ENCODE results near the gene CEMIP.

CEMIP gene

DNA sequence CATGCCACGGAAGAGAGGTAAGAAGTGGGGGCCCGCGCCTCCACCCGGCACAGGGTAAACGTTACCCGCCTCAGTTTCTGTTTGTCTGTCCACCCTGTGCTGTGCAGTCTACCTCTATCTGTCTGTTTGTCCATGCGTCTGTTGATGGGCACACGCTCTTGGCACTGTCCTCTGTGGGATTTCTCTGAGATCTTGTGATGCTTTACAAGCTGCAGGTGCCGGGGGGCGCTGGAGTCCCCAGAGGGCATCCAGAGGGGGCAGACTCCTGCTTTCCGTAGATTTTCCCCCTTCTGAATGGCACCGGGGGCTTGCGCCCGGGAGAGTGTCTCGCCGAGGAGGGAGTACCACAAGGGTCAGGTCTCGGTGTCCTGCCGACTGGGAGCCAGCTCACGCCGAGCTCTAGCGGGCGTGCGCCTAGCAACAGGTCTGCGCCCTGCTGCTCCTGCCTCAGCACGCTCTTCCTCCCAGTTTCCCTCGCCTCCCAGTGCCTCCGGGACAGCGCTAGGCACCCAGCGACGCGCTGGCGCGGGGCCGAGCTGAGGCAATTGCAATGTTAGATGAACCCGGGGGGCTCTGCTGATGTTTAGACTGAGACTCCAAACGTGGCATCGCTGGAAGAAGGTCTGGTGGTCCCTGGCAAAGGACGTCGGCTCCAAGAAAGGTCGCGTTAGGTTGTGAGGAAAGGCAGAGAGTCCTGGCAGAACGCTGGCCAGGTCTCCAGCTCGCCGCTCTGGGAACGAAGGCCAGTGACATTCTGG lies 667 bp downstream of the CEMIP start:
- TF ChIP-seq, protein P1, sequence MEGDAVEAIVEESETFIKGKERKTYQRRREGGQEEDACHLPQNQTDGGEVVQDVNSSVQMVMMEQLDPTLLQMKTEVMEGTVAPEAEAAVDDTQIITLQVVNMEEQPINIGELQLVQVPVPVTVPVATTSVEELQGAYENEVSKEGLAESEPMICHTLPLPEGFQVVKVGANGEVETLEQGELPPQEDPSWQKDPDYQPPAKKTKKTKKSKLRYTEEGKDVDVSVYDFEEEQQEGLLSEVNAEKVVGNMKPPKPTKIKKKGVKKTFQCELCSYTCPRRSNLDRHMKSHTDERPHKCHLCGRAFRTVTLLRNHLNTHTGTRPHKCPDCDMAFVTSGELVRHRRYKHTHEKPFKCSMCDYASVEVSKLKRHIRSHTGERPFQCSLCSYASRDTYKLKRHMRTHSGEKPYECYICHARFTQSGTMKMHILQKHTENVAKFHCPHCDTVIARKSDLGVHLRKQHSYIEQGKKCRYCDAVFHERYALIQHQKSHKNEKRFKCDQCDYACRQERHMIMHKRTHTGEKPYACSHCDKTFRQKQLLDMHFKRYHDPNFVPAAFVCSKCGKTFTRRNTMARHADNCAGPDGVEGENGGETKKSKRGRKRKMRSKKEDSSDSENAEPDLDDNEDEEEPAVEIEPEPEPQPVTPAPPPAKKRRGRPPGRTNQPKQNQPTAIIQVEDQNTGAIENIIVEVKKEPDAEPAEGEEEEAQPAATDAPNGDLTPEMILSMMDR (IDR thresholded peaks at IDR 0.05; ENCODE audit: control extremely low read depth, extremely low read depth, low read depth, missing control alignments): no peak
- DNase-seq (ENCODE audit: extremely low spot score): no peak
- ChIA-PET CTCF (interaction anchor here (0.8 to 1.9 kb wide), 6 partner anchors 13 to 330 kb away, joined by 3 to 21 read pairs (median 6); no protein-coding TSS in a partner anchor), POLR2A (interaction anchor here (0.6 kb wide), 1 partner anchor 32 kb away, joined by 3 read pairs; no protein-coding TSS in a partner anchor)

DNA sequence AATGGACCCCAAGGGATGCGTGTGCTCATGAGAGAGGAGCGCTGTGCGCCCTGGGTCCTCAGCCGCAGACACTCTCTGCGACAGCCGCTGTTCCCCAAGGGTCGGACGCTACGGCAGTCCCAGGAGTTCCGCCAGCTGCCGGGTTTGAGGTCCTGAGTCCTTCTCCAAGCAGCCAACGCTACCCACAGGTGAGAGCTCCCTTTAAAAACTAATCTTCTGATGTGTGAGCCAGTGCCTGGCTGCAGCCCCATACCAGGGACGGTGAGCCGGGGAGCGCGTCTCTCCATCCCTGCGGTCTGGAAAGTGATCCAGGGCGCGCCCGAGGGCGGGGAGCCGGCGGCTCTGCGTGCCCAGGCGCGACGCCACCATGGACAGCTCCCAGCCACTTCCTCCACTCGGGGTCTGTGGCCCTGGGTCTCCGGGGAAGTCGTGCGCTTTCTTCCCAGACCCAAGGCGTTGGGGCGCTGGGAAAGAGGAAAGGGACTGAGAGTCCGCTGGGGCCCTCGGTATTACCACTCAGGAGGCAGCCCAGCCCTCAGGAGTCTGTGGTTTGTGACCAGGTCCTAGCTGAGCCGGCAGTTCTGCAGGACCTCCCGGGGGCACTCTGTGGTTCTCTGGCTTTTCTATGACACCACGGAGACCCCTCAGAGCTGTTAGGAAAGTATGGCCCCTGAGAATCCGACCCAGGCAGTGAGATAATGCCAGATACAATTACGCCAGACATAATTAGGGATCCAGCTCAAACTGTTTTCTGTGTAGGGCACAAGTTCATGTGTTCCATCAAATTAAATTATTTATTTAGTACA lies 1.4 kb downstream of the CEMIP start:
- TF ChIP-seq, protein P1 (IDR thresholded peaks at IDR 0.05; ENCODE audit: control extremely low read depth, extremely low read depth, low read depth, missing control alignments): no peak
- DNase-seq (ENCODE audit: extremely low spot score): no peak
- ChIA-PET POLR2A (no interaction called here), CTCF (interaction anchor here (0.8 to 1.9 kb wide), 3 partner anchors 325 to 331 kb away, joined by 3 to 21 read pairs (median 7); no protein-coding TSS in a partner anchor)

DNA sequence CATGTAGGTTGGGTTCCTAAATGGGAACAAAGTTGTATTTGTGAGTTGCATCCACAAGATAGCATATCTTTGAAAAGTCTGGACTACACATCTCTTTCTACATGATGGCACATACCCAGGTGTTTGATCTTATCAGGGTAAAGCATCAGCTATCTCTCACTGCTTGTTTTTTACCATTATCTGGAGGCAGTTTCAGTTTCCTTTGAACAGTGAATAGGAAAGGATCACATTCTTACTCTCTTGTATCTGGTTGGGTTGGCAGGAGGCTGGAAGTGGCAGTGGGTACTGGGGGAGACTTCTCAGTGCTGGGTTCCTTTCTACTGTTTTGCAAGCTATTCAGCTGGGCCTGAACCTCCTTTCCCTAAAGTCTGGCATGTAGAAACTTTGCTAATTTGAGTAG lies 4.1 kb downstream of the CEMIP start:
- no peak for DNase-seq (ENCODE audit: extremely low spot score)
- POLR2A ChIA-PET: no interaction called here
- CTCF ChIA-PET: interaction anchor here (1.2 to 2.3 kb wide), 5 partner anchors 10 to 483 kb away, joined by 3 to 12 read pairs (median 5); no protein-coding TSS in a partner anchor
- TF ChIP-seq, protein P1 (IDR thresholded peaks at IDR 0.05; ENCODE audit: control extremely low read depth, extremely low read depth, low read depth, missing control alignments): no peak

DNA sequence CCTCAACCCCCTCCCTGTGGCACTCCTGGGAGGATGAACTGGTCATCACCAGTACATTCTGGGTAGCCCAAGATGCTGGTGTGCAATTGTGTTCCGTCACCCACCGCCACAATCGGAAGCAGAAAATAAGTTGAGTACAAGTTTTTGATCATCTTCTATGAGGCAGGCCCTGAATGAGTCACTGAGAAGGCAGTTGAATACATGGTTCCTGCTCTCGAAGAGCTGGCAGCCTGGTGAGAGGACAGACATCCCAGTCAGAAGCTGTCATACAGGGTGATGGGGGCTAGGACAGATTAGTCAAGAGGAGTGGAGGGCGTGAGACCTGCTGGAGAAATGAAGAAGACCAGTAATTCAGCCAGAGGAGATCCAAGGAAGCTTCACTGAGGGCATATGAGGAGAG lies 6.2 kb downstream of the CEMIP start:
- CTCF ChIA-PET: interaction anchor here (0.8 to 2.5 kb wide), 4 partner anchors 8 to 1445 kb away, joined by 3 to 15 read pairs (median 4); no protein-coding TSS in a partner anchor
- POLR2A ChIA-PET: no interaction called here

DNA sequence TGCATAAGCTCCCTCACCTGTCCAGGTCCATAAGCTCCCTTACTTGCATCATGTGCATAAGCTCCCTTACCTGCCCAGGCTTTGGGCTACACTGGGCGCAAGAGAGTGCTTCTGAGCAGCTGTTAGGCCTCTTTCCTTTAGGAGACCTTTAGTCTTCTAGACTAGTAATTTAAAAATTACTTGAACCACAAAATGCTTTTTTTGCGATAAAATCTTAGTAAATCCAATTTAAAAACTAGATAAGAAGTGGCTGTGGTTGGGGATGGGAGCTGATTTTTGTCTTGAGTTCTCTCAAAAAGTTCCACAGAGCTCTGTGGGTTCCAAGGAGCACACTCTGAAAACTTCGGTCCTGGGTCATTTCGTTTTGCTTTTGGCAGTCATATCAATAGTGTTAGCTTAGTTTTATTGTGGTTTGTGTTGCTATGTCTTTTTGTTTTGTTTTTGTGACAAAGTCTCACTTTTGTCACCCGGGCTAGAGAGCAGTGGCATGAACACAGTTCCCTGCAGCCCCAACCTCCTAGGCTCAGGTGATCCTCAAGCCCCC lies 6.7 kb downstream of the CEMIP start:
- TF ChIP-seq, protein P1 (IDR thresholded peaks at IDR 0.05; ENCODE audit: control extremely low read depth, extremely low read depth, low read depth, missing control alignments): no peak
- POLR2A ChIA-PET: no interaction called here
- CTCF ChIA-PET: interaction anchor here (0.8 to 2.5 kb wide), 4 partner anchors 9 to 1446 kb away, joined by 3 to 15 read pairs (median 4); no protein-coding TSS in a partner anchor
- no peak for DNase-seq (ENCODE audit: extremely low spot score)

More for the DNA sequence above, 6.2 kb downstream of the CEMIP start:
- TF ChIP-seq, protein P1 (IDR thresholded peaks at IDR 0.05; ENCODE audit: control extremely low read depth, extremely low read depth, low read depth, missing control alignments): no peak
- no peak for DNase-seq (ENCODE audit: extremely low spot score)

DNA sequence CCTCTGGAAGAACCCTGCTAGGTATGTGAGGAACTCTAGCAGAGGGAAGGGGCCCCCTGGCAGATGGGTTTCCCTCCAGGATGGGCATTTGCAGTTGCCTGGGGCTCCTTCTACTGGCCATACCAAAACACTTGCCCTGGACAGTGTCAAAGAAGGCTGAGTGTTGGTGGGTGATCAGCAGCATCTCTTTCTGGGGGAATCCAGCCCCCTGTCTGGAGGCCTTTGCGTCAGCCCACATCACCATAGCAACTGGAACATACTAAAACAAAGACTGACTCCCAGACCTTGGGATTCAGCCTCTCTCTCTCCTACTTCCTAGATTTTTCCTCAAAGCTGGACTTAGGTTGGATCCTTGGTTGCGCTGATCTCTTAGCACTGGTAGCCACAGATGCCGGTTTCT lies 8.1 kb downstream of the CEMIP start:
- no peak for DNase-seq (ENCODE audit: extremely low spot score)
- ChIA-PET CTCF (interaction anchor here (0.8 to 1.2 kb wide), 2 partner anchors 10 to 220 kb away, joined by 3 to 5 read pairs; no protein-coding TSS in a partner anchor), POLR2A (no interaction called here)
- TF ChIP-seq, protein P1 (IDR thresholded peaks at IDR 0.05; ENCODE audit: control extremely low read depth, extremely low read depth, low read depth, missing control alignments): no peak

All from GM10248 (cell line).